ENCODE data around the gene STK11IP. TPM values are rescaled to one million over a fixed set of nuclear protein-coding genes. Genes with fewer than 3 reads are reported as not detected.

Gene STK11IP
- total RNA-seq, 1 donor from 2014 or later: 47.7 TPM

- no peaks in the 10 kb centered on the region for H3K27me3 Mint-ChIP-seq (ENCODE audit: low read depth)
- TF ChIP-seq CTCF (IDR thresholded peaks at IDR 0.05; ENCODE audit: unreplicated experiment): no peak
- H3K4me3 Mint-ChIP-seq: no peak overlapping the region
- peaks cover 37% of the 10 kb centered on the region for H3K36me3 Mint-ChIP-seq
- no peak for DNase-seq (ENCODE audit: low spot score in 2 of 2, unreplicated experiment in 2 of 2)
- peaks cover 22% of the 10 kb centered on the region for H3K4me1 Mint-ChIP-seq
- H3K9me3 Mint-ChIP-seq: no peaks in the 10 kb centered on the region
- H3K27ac Mint-ChIP-seq: peak overlapping the region; percentile 6
These were observed 36.2 kb upstream of the STK11IP start for GRCh38 chr2:219561179-219562048.

GRCh38 chr2:219562049-219563020 is 35.3 kb upstream of the STK11IP start:
- Mint-ChIP-seq H3K4me1 (peaks cover 22% of the 10 kb centered on the region), H3K27me3 (ENCODE audit: low read depth) (no peaks in the 10 kb centered on the region), H3K27ac (no peak overlapping the region), H3K36me3 (peaks cover 41% of the 10 kb centered on the region), H3K4me3 (no peak overlapping the region), H3K9me3 (no peaks in the 10 kb centered on the region)
- TF ChIP-seq CTCF (IDR thresholded peaks at IDR 0.05; ENCODE audit: unreplicated experiment): no peak
- DNase-seq (ENCODE audit: low spot score in 2 of 2, unreplicated experiment in 2 of 2): no peak

- peaks cover 44% of the 10 kb centered on the region for H3K36me3 Mint-ChIP-seq
- no peak for DNase-seq (ENCODE audit: low spot score in 2 of 2, unreplicated experiment in 2 of 2)
- H3K27ac Mint-ChIP-seq: no peak overlapping the region
- H3K27me3 Mint-ChIP-seq (ENCODE audit: low read depth): no peaks in the 10 kb centered on the region
- peaks cover 24% of the 10 kb centered on the region for H3K4me1 Mint-ChIP-seq
- TF ChIP-seq CTCF (IDR thresholded peaks at IDR 0.05; ENCODE audit: unreplicated experiment): no peak
- H3K4me3 Mint-ChIP-seq: no peak overlapping the region
- no peaks in the 10 kb centered on the region for H3K9me3 Mint-ChIP-seq
These were observed 34.3 kb upstream of the STK11IP start for GRCh38 chr2:219563271-219563928.

- H3K36me3 Mint-ChIP-seq: peaks cover 33% of the 10 kb centered on the region
- DNase-seq (ENCODE audit: low spot score in 2 of 2, unreplicated experiment in 2 of 2): no peak
- no peaks in the 10 kb centered on the region for H3K9me3 Mint-ChIP-seq
- H3K4me1 Mint-ChIP-seq: peaks cover 29% of the 10 kb centered on the region
- H3K27me3 Mint-ChIP-seq (ENCODE audit: low read depth): no peaks in the 10 kb centered on the region
- no peak overlapping the region for H3K27ac Mint-ChIP-seq
- no peak overlapping the region for H3K4me3 Mint-ChIP-seq
- TF ChIP-seq CTCF (IDR thresholded peaks at IDR 0.05; ENCODE audit: unreplicated experiment): no peak
These were observed 32.3 kb upstream of the STK11IP start for GRCh38 chr2:219565130-219566080.

Measured in mesothelial cell of epicardium (in vitro differentiated cells).